ENCODE measurements around the gene ITGB3.

GRCh38 chr17:47300718-47301117 lies 47.1 kb downstream of the ITGB3 start:
- TF ChIP-seq MAZ (IDR thresholded peaks at IDR 0.05; ENCODE audit: borderline replicate concordance, low read depth, low read length) (no peak), RAD21 (IDR thresholded peaks at IDR 0.05; ENCODE audit: low read length) (no peak), RFX5 (IDR thresholded peaks at IDR 0.05; ENCODE audit: low read depth, low read length) (no peak), CHD1 (IDR thresholded peaks at IDR 0.05; ENCODE audit: low read depth, low read length) (no peak), CTCF (conservative IDR thresholded peaks at IDR 0.05; ENCODE audit: low read depth, low read length) (no peak), RCOR1 (IDR thresholded peaks at IDR 0.05; ENCODE audit: insufficient replicate concordance, low read length) (no peak), SMC3 (IDR thresholded peaks at IDR 0.05; ENCODE audit: low read depth, low read length) (no peak), MXI1 (IDR thresholded peaks at IDR 0.05; ENCODE audit: borderline replicate concordance, low read depth, low read length) (no peak), POLR2A (IDR thresholded peaks at IDR 0.05; ENCODE audit: low read depth, low read length) (no peak), ELK1 (IDR thresholded peaks at IDR 0.05; ENCODE audit: borderline replicate concordance, low read depth, low read length) (no peak), MAFK (IDR thresholded peaks at IDR 0.05; ENCODE audit: low read depth, low read length) (no peak), CEBPB (IDR thresholded peaks at IDR 0.05; ENCODE audit: low read depth, low read length) (no peak), USF2 (IDR thresholded peaks at IDR 0.05; ENCODE audit: low read depth, low read length) (no peak)
